Neural progenitor cell (in vitro differentiated cells): Measurements from ENCODE around the gene SMARCC2. TPM values are rescaled to one million over a fixed set of nuclear protein-coding genes. Genes with fewer than 3 reads are reported as not detected.

ENCODE experiments used
- DNase-seq: peaks from one replicate; pipeline ENCODE4 v3.0.0-alpha.2; 2016; ENCODE audit warnings: low spot score
- H2AFZ ChIP-seq: fragments of 200-600 bp; sonication (generic); replicated peaks from 2 replicates; pipeline ENCODE4 v1.6.1; 2016; ENCODE audit warnings: antibody characterized with exemption
- H3F3A ChIP-seq: fragments of 200-600 bp; sonication (generic); 2 replicates; pipeline ENCODE4 v1.6.1; 2016; ENCODE audit warnings: antibody characterized with exemption, low read depth
- H3K27ac ChIP-seq: fragments of 200-600 bp; sonication (generic); 2 replicates; pipeline ENCODE4 v1.5.1; 2016; ENCODE audit warnings: mild to moderate bottlenecking
- H3K27me3 ChIP-seq: fragments of 200-600 bp; sonication (generic); 2 replicates; pipeline ENCODE4 v1.6.1; 2016; ENCODE audit warnings: mild to moderate bottlenecking, moderate library complexity
- H3K36me3 ChIP-seq: fragments of 200-600 bp; sonication (generic); 2 replicates; pipeline ENCODE4 v1.5.1; 2016
- H3K4me1 ChIP-seq: fragments of 200-600 bp; sonication (generic); 2 replicates; pipeline ENCODE4 v1.6.1; 2016; ENCODE audit warnings: mixed run types
- H3K4me2 ChIP-seq: fragments of 200-600 bp; sonication (generic); 2 replicates; pipeline ENCODE4 v1.6.1; 2016
- H3K4me3 ChIP-seq: fragments of 200-600 bp; sonication (generic); 2 replicates; pipeline ENCODE4 v1.5.1; 2016
- H3K79me2 ChIP-seq: fragments of 200-600 bp; sonication (generic); 2 replicates; pipeline ENCODE4 v1.6.1; 2016; ENCODE audit warnings: low read depth
- H3K9ac ChIP-seq: fragments of 200-600 bp; sonication (generic); 2 replicates; pipeline ENCODE4 v1.6.1; 2016
- H3K9me3 ChIP-seq: fragments of 200-600 bp; sonication (generic); 2 replicates; pipeline ENCODE4 v1.5.1; 2016; ENCODE audit warnings: low read depth
- H4K20me1 ChIP-seq: fragments of 200-600 bp; sonication (generic); 2 replicates; pipeline ENCODE4 v1.6.1; 2016; ENCODE audit warnings: low read depth
- H3K27ac Mint-ChIP-seq: 3 replicates; pipeline ENCODE4 v1.8.0; 2021; ENCODE audit warnings: mixed read lengths
- H3K27me3 Mint-ChIP-seq: 2 replicates; pipeline ENCODE4 v1.8.0; 2022; ENCODE audit warnings: low read depth, mild to moderate bottlenecking, inconsistent platforms, moderate library complexity, mixed read lengths; ENCODE audit not compliant: insufficient read depth
- H3K36me3 Mint-ChIP-seq: 3 replicates; pipeline ENCODE4 v1.8.0; 2021; ENCODE audit warnings: mixed read lengths
- H3K4me1 Mint-ChIP-seq: 3 replicates; pipeline ENCODE4 v1.8.0; 2021; ENCODE audit warnings: mixed read lengths
- H3K4me3 Mint-ChIP-seq: 3 replicates; pipeline ENCODE4 v1.8.0; 2021; ENCODE audit warnings: mild to moderate bottlenecking, moderate library complexity, mixed read lengths
- H3K9me3 Mint-ChIP-seq: 3 replicates; pipeline ENCODE4 v1.8.0; 2020; ENCODE audit warnings: mixed read lengths
- CTCF ChIP-seq: fragments of 200-600 bp; sonication (generic); IDR thresholded peaks from 2 replicates; pipeline ENCODE4 v1.5.1; 2017; ENCODE audit warnings: antibody characterized with exemption, mild to moderate bottlenecking
- EZH2 ChIP-seq: fragments of 200-600 bp; sonication (generic); IDR thresholded peaks from 2 replicates; pipeline ENCODE4 v1.6.1; 2017; ENCODE audit warnings: antibody characterized with exemption, mild to moderate bottlenecking, moderate library complexity
- EZH2phosphoT487 ChIP-seq: fragments of 200-600 bp; sonication (generic); IDR thresholded peaks from 2 replicates; pipeline ENCODE4 v1.6.1; 2017; ENCODE audit warnings: antibody characterized with exemption
- total RNA-seq: library from RNA; depleted of rRNA; stranded (reverse); fragments of >200 nt; gene quantifications from 2 replicates; pipeline ENCODE4 v1.2.3, GENCODE V29; 2015; ENCODE audit warnings: low replicate concordance

SMARCC2 gene
- total RNA-seq, 1 donor from 2014 or later, result 103 TPM

DNA sequence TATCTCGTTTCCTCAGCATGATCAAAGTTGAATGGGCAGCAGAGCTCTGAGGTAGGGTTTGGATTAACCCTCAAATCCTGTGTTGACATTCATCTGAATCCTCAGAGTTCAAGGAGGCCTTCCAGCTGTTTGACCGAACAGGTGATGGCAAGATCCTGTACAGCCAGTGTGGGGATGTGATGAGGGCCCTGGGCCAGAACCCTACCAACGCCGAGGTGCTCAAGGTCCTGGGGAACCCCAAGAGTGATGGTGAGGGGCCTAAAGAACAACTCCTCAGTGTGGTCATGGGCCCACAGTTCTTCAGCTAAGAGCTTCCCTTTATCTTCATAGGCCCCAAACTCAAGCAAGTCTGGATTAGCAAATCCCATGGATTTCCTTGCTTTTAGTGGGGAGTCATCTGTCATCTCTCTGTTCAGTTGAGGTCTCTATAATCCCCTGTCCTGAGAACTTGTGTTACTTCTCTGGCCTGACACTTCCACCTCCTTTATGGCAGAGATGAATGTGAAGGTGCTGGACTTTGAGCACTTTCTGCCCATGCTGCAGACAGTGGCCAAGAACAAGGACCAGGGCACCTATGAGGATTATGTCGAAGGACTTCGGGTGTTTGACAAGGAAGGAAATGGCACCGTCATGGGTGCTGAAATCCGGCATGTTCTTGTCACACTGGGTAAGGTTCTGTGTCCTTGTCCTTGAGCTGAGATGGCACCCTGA lies 29.6 kb downstream of the SMARCC2 start:
- Histone ChIP-seq H2AFZ (no peak overlapping the region), H3K9ac (peak overlapping the region; percentile 90), H3K27me3 (no peaks in the 10 kb centered on the region), H3K4me2 (peak overlapping the region; percentile 90), H4K20me1 (peaks cover 58% of the 10 kb centered on the region), H3K9me3 (no peaks in the 10 kb centered on the region), H3K4me3 (peak overlapping the region; percentile 73), H3K4me1 (peaks cover 49% of the 10 kb centered on the region), H3F3A (peaks cover 78% of the 10 kb centered on the region), H3K36me3 (no peaks in the 10 kb centered on the region), H3K27ac (no peak overlapping the region), H3K79me2 (peaks cover 30% of the 10 kb centered on the region)
- H3K9me3 Mint-ChIP-seq, result no peaks in the 10 kb centered on the region
- no peak for DNase-seq
- peaks cover 70% of the 10 kb centered on the region for H3K4me1 Mint-ChIP-seq
- H3K27ac Mint-ChIP-seq, result peak overlapping the region; percentile 100
- TF ChIP-seq EZH2, result no peak
- no peak for TF ChIP-seq CTCF
- TF ChIP-seq EZH2phosphoT487, result no peak
- H3K27me3 Mint-ChIP-seq, result peaks cover 33% of the 10 kb centered on the region
- H3K4me3 Mint-ChIP-seq, result peak overlapping the region; percentile 99
- peaks cover 59% of the 10 kb centered on the region for H3K36me3 Mint-ChIP-seq

DNA sequence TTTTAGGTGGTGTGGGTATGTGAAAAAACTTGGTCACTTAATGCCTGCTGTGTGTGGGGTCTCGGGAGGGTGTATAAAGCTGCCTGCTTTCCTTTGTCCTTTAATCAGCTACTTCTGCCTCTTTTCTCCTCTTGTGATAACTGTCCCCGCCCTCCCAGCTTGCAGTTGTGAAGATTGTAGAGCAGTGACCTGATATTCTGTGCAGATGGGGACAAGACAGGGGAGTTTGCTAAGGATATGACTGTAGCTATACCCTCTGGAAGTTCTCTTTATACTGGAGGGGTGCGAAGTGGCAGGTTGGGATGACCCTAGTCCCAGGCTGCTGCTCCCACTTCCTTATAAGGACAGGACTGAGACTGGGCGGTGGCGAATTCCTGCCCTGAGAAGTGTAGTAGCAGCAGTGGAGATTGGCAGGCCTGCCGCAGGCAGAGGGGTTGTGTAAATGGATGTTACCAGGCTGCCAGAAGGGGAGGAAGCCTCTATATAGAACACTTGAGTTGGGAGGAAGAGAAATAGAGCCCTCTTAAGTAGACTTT lies 30.3 kb downstream of the SMARCC2 start:
- Mint-ChIP-seq H3K9me3 (no peaks in the 10 kb centered on the region), H3K27ac (peak overlapping the region; percentile 100), H3K36me3 (peaks cover 56% of the 10 kb centered on the region), H3K27me3 (peaks cover 33% of the 10 kb centered on the region), H3K4me1 (peaks cover 75% of the 10 kb centered on the region), H3K4me3 (peak overlapping the region; percentile 99)
- Histone ChIP-seq H3K9me3 (no peaks in the 10 kb centered on the region), H3K4me2 (peak overlapping the region; percentile 90), H2AFZ (no peak overlapping the region), H3F3A (peaks cover 78% of the 10 kb centered on the region), H3K79me2 (peaks cover 30% of the 10 kb centered on the region), H3K4me3 (peak overlapping the region; percentile 73), H3K9ac (peak overlapping the region; percentile 90), H3K27ac (peak overlapping the region; percentile 89), H3K27me3 (no peaks in the 10 kb centered on the region), H3K36me3 (no peaks in the 10 kb centered on the region), H3K4me1 (peaks cover 49% of the 10 kb centered on the region), H4K20me1 (peaks cover 56% of the 10 kb centered on the region)
- DNase-seq, result peak; percentile 77
- TF ChIP-seq EZH2phosphoT487, result no peak
- TF ChIP-seq EZH2, result no peak
- no peak for TF ChIP-seq CTCF

GRCh38 chr12:56158029-56158925 lies 31.0 kb downstream of the SMARCC2 start, which contains the start of gene MYL6:
Gene MYL6 (plus strand): TSS chr12:56158359. CDS start chr12:56158402, 43 bp downstream.
- H3K4me2 ChIP-seq, result peak within 1 kb of the TSS; percentile 90
- Mint-ChIP-seq H3K27me3 (peaks cover 29% of the 10 kb centered on the region), H3K9me3 (no peaks in the 10 kb centered on the region), H3K4me1 (peaks cover 74% of the 10 kb centered on the region), H3K36me3 (peaks cover 50% of the 10 kb centered on the region), H3K27ac (peak within 1 kb of the TSS; percentile 100), H3K4me3 (peak within 1 kb of the TSS; percentile 99)
- TF ChIP-seq EZH2phosphoT487 (no peak), EZH2 (no peak), CTCF (no peak)
- H3K9ac ChIP-seq, result peak within 1 kb of the TSS; percentile 90
- H3K36me3 ChIP-seq, result no peaks in the 10 kb centered on the region
- DNase-seq, result peak; percentile 99
- H3K9me3 ChIP-seq, result no peaks in the 10 kb centered on the region
- H3K4me3 ChIP-seq, result peak within 1 kb of the TSS; percentile 73
- H3K27me3 ChIP-seq, result no peaks in the 10 kb centered on the region
- peaks cover 50% of the 10 kb centered on the region for H3K4me1 ChIP-seq
- H3K79me2 ChIP-seq, result peaks cover 37% of the 10 kb centered on the region
- H4K20me1 ChIP-seq, result peaks cover 48% of the 10 kb centered on the region
- peaks cover 71% of the 10 kb centered on the region for H3F3A ChIP-seq
- peak within 1 kb of the TSS; percentile 89 for H3K27ac ChIP-seq
- no peak within 1 kb of the TSS for H2AFZ ChIP-seq
